HCT116 (cell line): Measurements from ENCODE around the gene MDP1.

Source experiments
- CBX3 ChIP-seq: IDR thresholded peaks from 2 replicates; pipeline ENCODE4 v1.6.1; 2012; ENCODE audit warnings: low read depth
- CTCF ChIP-seq, 3 experiments: fragments of 200-600 bp in 1 of 3; sonication (generic) in 1 of 3; IDR thresholded peaks in 2 of 3; conservative IDR thresholded peaks in 1 of 3; 2 replicates each; pipeline ENCODE4 v1.5.1; 2012 to 2017; ENCODE audit warnings: low read depth in 2 of 3, low read length in 2 of 3, antibody characterized with exemption in 1 of 3, borderline replicate concordance in 1 of 3, control low read depth in 1 of 3, mild to moderate bottlenecking in 1 of 3, mixed read lengths in 1 of 3, mixed run types in 1 of 3, moderate library complexity in 1 of 3; ENCODE audit not compliant: insufficient read depth in 1 of 3
- ELF1 ChIP-seq: IDR thresholded peaks from 2 replicates; pipeline ENCODE4 v1.6.1; 2012; ENCODE audit warnings: low read depth, borderline replicate concordance
- FOSL1 ChIP-seq: IDR thresholded peaks from 2 replicates; pipeline ENCODE4 v1.6.1; 2012; ENCODE audit warnings: low read depth
- JUND ChIP-seq: IDR thresholded peaks from 2 replicates; pipeline ENCODE4 v1.6.1; 2012
- POLR2A ChIP-seq: IDR thresholded peaks from 2 replicates; pipeline ENCODE4 v1.7.0; 2011; ENCODE audit warnings: borderline replicate concordance; ENCODE audit not compliant: insufficient read depth, insufficient read length; ENCODE audit errors: extremely low read depth
- RAD21 ChIP-seq: IDR thresholded peaks from 2 replicates; pipeline ENCODE4 v1.6.1; 2012; ENCODE audit warnings: low read depth, mild to moderate bottlenecking
- REST ChIP-seq: IDR thresholded peaks from 2 replicates; pipeline ENCODE4 v1.6.1; 2012; ENCODE audit warnings: low read depth

- TF ChIP-seq CTCF (IDR thresholded peaks at IDR 0.05 in 2 of 3, conservative IDR thresholded peaks at IDR 0.05 in 1 of 3; ENCODE audit: borderline replicate concordance in 1 of 3, insufficient read depth in 1 of 3, low read depth in 2 of 3, low read length in 2 of 3) (no peak), RAD21 (no peak), POLR2A (no peak), CBX3 (no peak), JUND (no peak), FOSL1 (no peak), REST (no peak), ELF1 (no peak)
These were observed 42.3 kb upstream of the MDP1 start for GRCh38 chr14:24258119-24258518.
